ENCODE measurements around the gene ZDHHC14. TPM values are rescaled to one million over a fixed set of nuclear protein-coding genes. Genes with fewer than 3 reads are reported as not detected.

Gene ZDHHC14
- polyA plus RNA-seq, 4 donors: 20.1 to 27.9 (median 22.5) TPM

GRCh38 chr6:157721830-157722229 is 340.8 kb downstream of the ZDHHC14 start:
- no peak for DNase-seq (ENCODE audit: low read depth in 4 of 4, low spot score in 3 of 4)

GRCh38 chr6:157723376-157723775 is 342.4 kb downstream of the ZDHHC14 start:
- no peak for DNase-seq (ENCODE audit: low read depth in 4 of 4, low spot score in 3 of 4)

DNA sequence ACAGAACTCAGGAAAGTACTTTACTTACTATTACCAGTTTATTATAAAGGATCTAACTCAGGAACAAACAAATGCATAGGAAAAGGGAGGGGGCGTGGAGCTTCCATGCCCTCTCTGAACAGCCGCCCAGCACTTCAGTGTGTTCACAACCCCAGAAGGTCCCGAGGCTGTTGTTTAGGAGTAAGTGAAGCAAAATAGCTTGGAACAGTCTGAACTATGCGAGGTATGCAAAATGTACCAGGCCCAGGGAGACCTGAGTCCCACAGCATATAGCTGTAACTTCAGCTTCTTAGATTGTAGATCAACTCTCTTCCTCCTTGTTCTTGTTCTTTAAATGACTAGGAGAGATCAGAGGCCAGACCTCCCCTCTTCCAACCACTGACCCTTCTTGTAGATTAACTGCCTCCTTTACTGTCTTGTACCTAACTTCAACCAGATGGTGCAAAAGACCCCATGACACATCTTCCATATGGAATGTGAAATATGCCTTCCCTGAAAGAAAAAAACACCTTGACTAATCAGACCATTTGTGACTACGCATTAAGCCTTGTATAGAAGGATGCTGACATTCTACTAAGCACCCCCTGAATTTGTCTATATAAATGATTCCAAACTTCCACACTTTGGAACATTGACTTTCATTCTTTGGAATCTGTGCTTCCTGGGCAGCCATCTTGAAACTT is 343.3 kb downstream of the ZDHHC14 start:
- DNase-seq (ENCODE audit: low read depth in 4 of 4, low spot score in 3 of 4): no peak

GRCh38 chr6:157724960-157725741 is 344.2 kb downstream of the ZDHHC14 start:
- DNase-seq (ENCODE audit: low read depth in 4 of 4, low spot score in 3 of 4): no peak

DNA sequence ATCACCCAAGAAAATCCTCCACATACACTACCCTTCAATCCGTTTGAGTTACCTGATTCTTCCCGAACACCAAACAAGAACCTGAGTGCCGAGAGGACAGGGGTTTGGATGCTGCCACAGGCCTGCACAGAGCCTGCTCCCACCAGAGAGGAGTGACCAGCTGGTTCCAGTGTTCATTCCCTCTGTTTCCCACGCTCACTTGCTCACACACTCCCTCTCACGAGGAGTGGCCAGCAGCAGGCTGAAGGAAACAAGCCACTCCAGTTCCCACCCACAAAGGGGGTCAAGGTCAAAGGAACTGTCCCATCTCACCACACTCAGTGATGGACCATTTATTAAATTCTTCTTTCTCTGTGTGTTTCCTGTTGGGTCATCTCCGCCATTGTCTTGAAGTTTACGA is 344.8 kb downstream of the ZDHHC14 start:
- no peak for DNase-seq (ENCODE audit: low read depth in 4 of 4, low spot score in 3 of 4)

DNA sequence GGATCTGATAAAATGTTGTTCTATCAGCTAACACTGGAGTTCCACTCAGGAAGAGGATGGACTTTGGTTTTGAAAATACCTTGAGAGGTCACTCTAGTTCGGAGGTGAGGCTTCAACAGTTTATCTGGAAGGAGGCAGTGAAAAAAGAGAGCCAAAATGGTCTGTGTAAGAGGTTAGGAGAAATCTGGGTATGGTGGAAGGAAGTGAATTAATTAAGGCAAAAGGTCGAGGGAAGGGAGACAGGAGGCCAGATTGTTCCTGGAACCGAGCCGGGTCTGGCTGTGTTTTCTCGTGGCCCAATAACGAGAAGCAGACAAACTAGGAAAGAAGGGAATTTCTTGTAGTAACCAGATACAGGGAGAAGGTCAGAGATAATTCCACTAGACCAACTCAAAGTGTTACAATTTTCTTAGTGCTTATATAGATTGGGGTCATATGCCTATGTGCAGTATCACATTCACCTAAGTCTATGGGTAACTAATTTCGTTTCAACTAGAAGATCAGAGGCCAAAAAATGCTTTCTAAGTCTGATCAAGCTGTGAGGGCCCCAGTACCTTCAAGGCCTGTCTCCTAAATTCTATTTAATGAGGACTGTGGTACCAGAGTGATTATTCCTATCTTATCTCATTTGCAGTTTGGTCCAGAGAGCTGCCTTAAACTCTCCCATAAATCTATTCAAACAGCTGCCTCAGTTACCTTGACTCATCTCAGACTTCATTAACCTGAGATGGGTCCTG is 346.1 kb downstream of the ZDHHC14 start:
- no peak for DNase-seq (ENCODE audit: low read depth in 4 of 4, low spot score in 3 of 4)

Other genes with a start within 250 kb of the ZDHHC14 start
- 10 to 100 TPM; 13.9 to 14.6 (median 14.2) TPM for gene TMEM242, start 57.7 kb upstream of the ZDHHC14 start, polyA plus RNA-seq (ENCODE audit: insufficient read length in 4 of 4)